Measurements from ENCODE around the gene MYO1D.

- TF ChIP-seq POLR2A (IDR thresholded peaks at IDR 0.05) = no peak
- TF ChIP-seq CTCF (IDR thresholded peaks at IDR 0.05) = no peak
Measured at GRCh38 chr17:32826076-32826475, 50.8 kb downstream of the MYO1D start.

Measured in adrenal gland (tissue), 5 donors.